Endothelial cell of umbilical vein (primary cell): ENCODE measurements around the gene NAGS.
"Not testable (repeated sequence)": the region's sequence is repeated elsewhere in the genome, so short reads cannot be mapped to it uniquely, and the experiment has no call there.

Experiments
- CTCF ChIP-seq, 2 donors: IDR thresholded peaks; 1 replicate in 1 of 2; 2 replicates in 1 of 2; pipeline ENCODE4 v1.5.1; 2011; ENCODE audit warnings: low read length in 2 of 2, mild to moderate bottlenecking in 2 of 2, moderate library complexity in 2 of 2, control low read depth in 1 of 2, inconsistent platforms in 1 of 2, low read depth in 1 of 2; ENCODE audit not compliant: insufficient read depth in 1 of 2; ENCODE audit errors: extremely low read depth in 1 of 2
- EZH2 ChIP-seq: IDR thresholded peaks from 2 replicates; pipeline ENCODE4 v1.6.1; 2012; ENCODE audit warnings: borderline replicate concordance, low read depth, mild to moderate bottlenecking, moderate library complexity, low read length, inconsistent platforms; ENCODE audit not compliant: severe bottlenecking
- FOS ChIP-seq: IDR thresholded peaks from 2 replicates; pipeline ENCODE4 v1.6.1; 2011; ENCODE audit warnings: mild to moderate bottlenecking, low read length, moderate library complexity, borderline replicate concordance; ENCODE audit not compliant: insufficient read depth
- JUN ChIP-seq: IDR thresholded peaks from 2 replicates; pipeline ENCODE4 v1.6.1; 2011; ENCODE audit warnings: borderline replicate concordance, low read depth; ENCODE audit not compliant: insufficient read length, insufficient read depth
- MAX ChIP-seq: IDR thresholded peaks from 2 replicates; pipeline ENCODE4 v1.6.1; 2011; ENCODE audit not compliant: insufficient read depth, insufficient read length
- MYC ChIP-seq: IDR thresholded peaks from one replicate; pipeline ENCODE4 v1.6.1; 2011; ENCODE audit warnings: mild to moderate bottlenecking, low read depth, low read length
- POLR2A ChIP-seq: IDR thresholded peaks from 2 replicates; pipeline ENCODE4 v1.6.1; 2012; ENCODE audit warnings: low read depth, mild to moderate bottlenecking, control low read depth, low read length
- POLR2AphosphoS5 ChIP-seq: IDR thresholded peaks from 2 replicates; pipeline ENCODE4 v1.6.1; 2012; ENCODE audit warnings: low read depth, mild to moderate bottlenecking, control low read depth, low read length, moderate library complexity; ENCODE audit not compliant: insufficient read depth

GRCh38 chr17:43972444-43973212 is 31.8 kb upstream of the NAGS start:
- TF ChIP-seq CTCF (IDR thresholded peaks at IDR 0.05; ENCODE audit: extremely low read depth in 1 of 2, insufficient read depth in 1 of 2, low read depth in 1 of 2, low read length in 2 of 2); MAX; POLR2A; EZH2; JUN; MYC; FOS; POLR2AphosphoS5: not testable (repeated sequence)
